Neural cell (in vitro differentiated cells): ENCODE data around the gene ATF1. TPM values are rescaled to one million over a fixed set of nuclear protein-coding genes. Genes with fewer than 3 reads are reported as not detected.
"Not testable (repeated sequence)": the region's sequence is repeated elsewhere in the genome, so short reads cannot be mapped to it uniquely, and the experiment has no call there.

Experiments used
- H2AFZ ChIP-seq: fragments of 200-600, 300-800 bp; sonication (generic), shearing (Covaris generic); 2 replicates; pipeline ENCODE4 v1.6.0; 2014; ENCODE audit warnings: low read depth, mild to moderate bottlenecking, antibody characterized with exemption, low read length, moderate library complexity
- H3F3A ChIP-seq: fragments of 200-600 bp; shearing (Covaris generic); 2 replicates; pipeline ENCODE4 v1.6.1; 2016; ENCODE audit warnings: mild to moderate bottlenecking, moderate library complexity, mixed read lengths, antibody characterized with exemption, low read length; ENCODE audit not compliant: insufficient read depth, poor library complexity, severe bottlenecking
- H3K27ac ChIP-seq: fragments of 200-600, 300-800 bp; sonication (generic), shearing (Covaris generic); 2 replicates; pipeline ENCODE4 v1.5.1; 2014; ENCODE audit warnings: mild to moderate bottlenecking, low read length, moderate library complexity
- H3K27me3 ChIP-seq: fragments of 300-800, 200-600 bp; sonication (generic), shearing (Covaris generic); 2 replicates; pipeline ENCODE4 v1.6.0; 2014; ENCODE audit warnings: mild to moderate bottlenecking, low read depth, low read length, moderate library complexity; ENCODE audit not compliant: insufficient read depth
- H3K36me3 ChIP-seq: fragments of 300-800, 200-600 bp; sonication (generic), shearing (Covaris generic); 2 replicates; pipeline ENCODE4 v1.5.1; 2014; ENCODE audit warnings: mild to moderate bottlenecking, antibody characterized with exemption, low read length, moderate library complexity; ENCODE audit not compliant: insufficient read depth
- H3K4me2 ChIP-seq: fragments of 300-800, 200-600 bp; sonication (generic), shearing (Covaris generic); 2 replicates; pipeline ENCODE4 v1.6.0; 2014; ENCODE audit warnings: mild to moderate bottlenecking, low read length
- H3K4me3 ChIP-seq: fragments of 300-800, 200-600 bp; sonication (generic), shearing (Covaris generic); 2 replicates; pipeline ENCODE4 v1.5.1; 2014; ENCODE audit warnings: mild to moderate bottlenecking, low read length, moderate library complexity
- H3K79me2 ChIP-seq: fragments of 200-600 bp; shearing (Covaris generic); replicated peaks from 2 replicates; pipeline ENCODE4 v1.6.0; 2014; ENCODE audit warnings: mild to moderate bottlenecking, low read length, moderate library complexity; ENCODE audit not compliant: insufficient read depth
- H3K9ac ChIP-seq: fragments of 300-800, 200-600 bp; sonication (generic), shearing (Covaris generic); 2 replicates; pipeline ENCODE4 v1.6.1; 2016; ENCODE audit warnings: mild to moderate bottlenecking, low read length, mixed read lengths
- H3K9me2 ChIP-seq: fragments of 200-600 bp; shearing (Covaris generic); 2 replicates; pipeline ENCODE4 v1.6.1; 2016; ENCODE audit warnings: mild to moderate bottlenecking, low read length, mixed read lengths; ENCODE audit not compliant: insufficient read depth
- H3K9me3 ChIP-seq: fragments of 200-600, 300-800 bp; sonication (generic), shearing (Covaris generic); 2 replicates; pipeline ENCODE4 v1.6.1; 2016; ENCODE audit warnings: mild to moderate bottlenecking, mixed run types, low read length, moderate library complexity, mixed read lengths
- H4K20me1 ChIP-seq: fragments of 200-600 bp; shearing (Covaris generic); 2 replicates; pipeline ENCODE4 v1.6.1; 2016; ENCODE audit warnings: mild to moderate bottlenecking, mixed run types; ENCODE audit not compliant: insufficient read depth
- CTCF ChIP-seq: fragments of 450-650 bp; IDR thresholded peaks from 2 replicates; pipeline ENCODE4 v1.5.1; 2014; ENCODE audit warnings: antibody characterized with exemption, mild to moderate bottlenecking, moderate library complexity; ENCODE audit not compliant: poor library complexity, severe bottlenecking
- EP300 ChIP-seq: fragments of 450-650 bp; conservative IDR thresholded peaks from 2 replicates; pipeline ENCODE4 v1.6.1; 2014; ENCODE audit warnings: antibody characterized with exemption, mild to moderate bottlenecking, moderate library complexity; ENCODE audit not compliant: poor library complexity, severe bottlenecking
- EZH2 ChIP-seq: fragments of 200-600, 300-800 bp; shearing (Covaris generic), sonication (generic); IDR thresholded peaks from 2 replicates; pipeline ENCODE4 v1.6.1; 2014; ENCODE audit warnings: antibody characterized with exemption, low read length, borderline replicate concordance, mild to moderate bottlenecking; ENCODE audit not compliant: insufficient read depth, poor library complexity, severe bottlenecking
- MXI1 ChIP-seq: fragments of 450-650 bp; conservative IDR thresholded peaks from 2 replicates; pipeline ENCODE4 v1.6.1; 2014; ENCODE audit warnings: antibody characterized with exemption, mild to moderate bottlenecking; ENCODE audit not compliant: poor library complexity, severe bottlenecking
- POLR2AphosphoS5 ChIP-seq: IDR thresholded peaks from 2 replicates; pipeline ENCODE4 v1.6.1; 2012
- RAD21 ChIP-seq: fragments of 450-650 bp; conservative IDR thresholded peaks from 2 replicates; pipeline ENCODE4 v1.6.1; 2014; ENCODE audit warnings: antibody characterized with exemption, mild to moderate bottlenecking, moderate library complexity
- REST ChIP-seq: IDR thresholded peaks from 2 replicates; pipeline ENCODE4 v1.6.1; 2012; ENCODE audit warnings: borderline replicate concordance
- SMC3 ChIP-seq: fragments of 450-650 bp; conservative IDR thresholded peaks from 2 replicates; pipeline ENCODE4 v1.6.1; 2014; ENCODE audit warnings: antibody characterized with exemption, mild to moderate bottlenecking, moderate library complexity; ENCODE audit not compliant: poor library complexity
- TAF1 ChIP-seq: IDR thresholded peaks from 2 replicates; pipeline ENCODE4 v1.6.1; 2012; ENCODE audit warnings: low read depth
- polyA plus RNA-seq: library from polyadenylated mRNA; depleted of rRNA; stranded (reverse); fragments of >200 nt; gene quantifications from 2 replicates; pipeline ENCODE4 v1.2.3, GENCODE V29; 2014

The ATF1 gene
- polyA plus RNA-seq, 1 donor from 2014 or later, result 11.3 TPM

GRCh38 chr12:50765095-50765911 lies 1.4 kb downstream of the ATF1 start:
- Histone ChIP-seq H3K9me2 (no peaks in the 10 kb centered on the region), H3K4me3 (peak overlapping the region; percentile 98), H3K27ac (peak overlapping the region; percentile 99), H3K36me3 (no peaks in the 10 kb centered on the region), H3K27me3 (no peaks in the 10 kb centered on the region), H3K9ac (peak overlapping the region; percentile 97), H2AFZ (peak overlapping the region; percentile 85), H3K9me3 (no peaks in the 10 kb centered on the region), H4K20me1 (no peaks in the 10 kb centered on the region), H3K4me2 (peak overlapping the region; percentile 13), H3F3A (no peaks in the 10 kb centered on the region), H3K79me2 (peaks cover 23% of the 10 kb centered on the region)
- TF ChIP-seq CTCF (peak; percentile 80), SMC3 (peak; percentile 68), RAD21 (peak; percentile 68), EZH2 (no peak)

- Histone ChIP-seq H3F3A (no peaks in the 10 kb centered on the region), H3K27ac (no peak overlapping the region), H3K4me2 (no peak overlapping the region), H3K4me3 (no peak overlapping the region), H3K27me3 (no peaks in the 10 kb centered on the region), H3K9me3 (no peaks in the 10 kb centered on the region), H3K36me3 (no peaks in the 10 kb centered on the region), H4K20me1 (no peaks in the 10 kb centered on the region), H3K9me2 (no peaks in the 10 kb centered on the region), H3K79me2 (peaks cover 23% of the 10 kb centered on the region), H2AFZ (no peak overlapping the region), H3K9ac (no peak overlapping the region)
- TF ChIP-seq CTCF, result no peak
- TF ChIP-seq TAF1, result no peak
- no peak for TF ChIP-seq EZH2
- no peak for TF ChIP-seq MXI1
- no peak for TF ChIP-seq POLR2AphosphoS5
- TF ChIP-seq REST, result no peak
- no peak for TF ChIP-seq EP300
- TF ChIP-seq SMC3, result no peak
- TF ChIP-seq RAD21, result no peak
Observed at GRCh38 chr12:50768391-50768790, 4.5 kb downstream of the ATF1 start.

- peaks cover 23% of the 10 kb centered on the region for H3K79me2 ChIP-seq
Observed at GRCh38 chr12:50768813-50769212, 4.9 kb downstream of the ATF1 start.

More at GRCh38 chr12:50768813-50769212, 4.9 kb downstream of the ATF1 start:
- H3K4me3 ChIP-seq, H3F3A ChIP-seq, H3K27me3 ChIP-seq, H3K27ac ChIP-seq, H2AFZ ChIP-seq, H3K9me3 ChIP-seq, H3K4me2 ChIP-seq, H4K20me1 ChIP-seq, H3K9me2 ChIP-seq, H3K36me3 ChIP-seq, H3K9ac ChIP-seq: not testable (repeated sequence)
